Activated naive CD8-positive, alpha-beta T cell treated with anti-CD3 and anti-CD28 coated beads, Interleukin-2, amount 50 U/mL, for 16 hours (primary cell): ENCODE measurements around the gene DIAPH3.

Source experiments
- DNase-seq: peaks from one replicate; pipeline ENCODE4 v3.0.0-alpha.2; 2020; ENCODE audit warnings: low read depth, low spot score

Gene DIAPH3

DNA sequence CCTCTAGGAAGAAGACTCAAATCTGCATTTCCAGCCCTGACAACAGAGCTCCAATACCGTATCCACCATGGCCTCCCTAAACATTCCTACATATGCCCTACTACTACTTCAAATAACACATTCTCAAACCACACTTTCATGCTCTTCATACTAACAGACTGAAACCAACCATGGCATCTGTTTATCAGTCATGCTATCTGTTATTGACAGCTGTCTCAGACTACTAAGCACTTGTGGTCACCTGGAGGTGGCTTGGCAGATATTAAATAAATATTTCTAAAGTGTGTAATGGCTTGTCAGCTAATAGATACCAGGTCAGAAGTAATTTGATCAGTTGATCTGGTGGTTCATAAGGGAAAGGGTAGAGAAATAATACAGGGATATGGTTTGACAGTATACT is 489.1 kb downstream of the DIAPH3 start:
- no peak for DNase-seq

DNA sequence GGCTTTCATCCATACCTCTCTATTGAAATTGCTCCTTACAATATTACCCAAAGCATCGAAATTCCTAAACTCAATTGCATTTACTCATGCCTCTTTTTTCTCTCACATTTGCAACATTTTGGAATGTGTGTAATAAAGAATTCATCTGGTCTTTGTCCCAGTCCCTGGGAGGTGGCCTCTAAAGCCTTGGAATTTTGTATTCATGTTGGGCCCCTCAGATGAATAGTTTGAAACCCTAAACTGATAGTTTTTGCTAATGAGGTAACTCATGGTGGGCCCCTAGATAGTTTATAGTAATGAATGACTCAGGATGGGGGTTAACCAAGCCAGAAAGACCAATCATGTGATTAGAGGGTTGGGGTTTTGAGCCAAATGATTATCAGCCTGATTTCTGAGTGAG is 490.4 kb downstream of the DIAPH3 start:
- no peak for DNase-seq

GRCh38 chr13:59672445-59672844 is 491.3 kb downstream of the DIAPH3 start:
- no peak for DNase-seq

- no peak for DNase-seq
Observed at GRCh38 chr13:59671881-59672280, 491.8 kb downstream of the DIAPH3 start.

DNA sequence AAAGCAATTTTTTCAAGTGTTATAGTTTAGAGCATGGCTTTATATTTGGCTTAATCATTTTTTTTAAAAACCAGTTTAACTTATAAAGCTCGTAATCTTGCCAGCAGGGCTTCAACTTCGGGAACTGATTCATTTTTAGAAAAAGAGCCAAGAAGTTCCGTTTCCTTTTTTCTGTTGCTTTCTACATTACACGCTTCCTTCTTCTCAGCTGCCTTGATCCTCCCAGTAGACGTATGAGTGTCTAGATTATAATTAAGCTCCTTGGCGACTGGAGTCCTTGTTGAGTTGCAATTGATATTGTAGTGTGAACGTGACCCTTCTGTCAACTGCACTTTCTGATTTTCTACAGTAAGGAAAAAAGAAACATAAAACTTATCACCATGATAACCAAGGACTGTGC is 497.2 kb downstream of the DIAPH3 start:
- no peak for DNase-seq

DNA sequence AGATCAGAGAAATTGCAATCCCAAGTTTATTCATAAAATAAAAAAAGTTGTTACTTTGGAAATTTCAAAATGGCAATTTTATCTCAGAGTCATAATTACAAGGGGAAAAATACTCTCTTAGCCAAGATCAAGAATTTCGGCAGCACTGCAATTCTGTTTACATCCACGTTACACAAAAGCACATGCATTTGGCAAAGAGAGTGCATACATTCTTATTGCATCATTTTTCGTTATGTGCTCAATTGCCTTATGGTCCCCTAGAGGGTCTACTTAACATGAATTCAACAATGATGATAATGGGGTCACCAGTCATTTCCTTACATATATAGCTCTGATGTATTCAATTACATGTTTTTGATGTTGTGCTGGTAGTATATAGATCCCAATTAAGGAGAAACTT is 498.0 kb downstream of the DIAPH3 start:
- no peak for DNase-seq

GRCh38 chr13:59665184-59665583 is 498.5 kb downstream of the DIAPH3 start:
- no peak for DNase-seq

- no peak for DNase-seq
Observed at GRCh38 chr13:59664586-59664985, 499.1 kb downstream of the DIAPH3 start.

DNA sequence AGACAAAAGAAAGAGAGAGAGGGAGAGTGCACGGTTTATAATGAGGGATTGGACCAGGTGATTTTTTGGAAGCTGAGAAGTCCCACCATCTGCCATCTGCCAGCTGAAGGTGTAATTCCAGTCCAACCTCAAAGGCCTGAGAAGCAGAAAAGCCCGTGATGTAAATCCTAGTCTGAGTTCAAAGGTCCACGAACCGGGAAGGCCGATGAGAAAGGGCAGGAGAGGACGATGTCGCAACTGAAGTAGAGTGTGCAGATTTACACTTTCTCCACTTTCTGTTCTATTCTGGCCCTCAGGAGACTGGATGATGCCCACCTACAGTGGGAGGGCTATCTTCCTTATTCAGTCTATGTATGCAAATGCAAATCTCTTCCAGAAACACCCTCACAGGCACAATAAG is 500.0 kb downstream of the DIAPH3 start:
- DNase-seq, result no peak

DNA sequence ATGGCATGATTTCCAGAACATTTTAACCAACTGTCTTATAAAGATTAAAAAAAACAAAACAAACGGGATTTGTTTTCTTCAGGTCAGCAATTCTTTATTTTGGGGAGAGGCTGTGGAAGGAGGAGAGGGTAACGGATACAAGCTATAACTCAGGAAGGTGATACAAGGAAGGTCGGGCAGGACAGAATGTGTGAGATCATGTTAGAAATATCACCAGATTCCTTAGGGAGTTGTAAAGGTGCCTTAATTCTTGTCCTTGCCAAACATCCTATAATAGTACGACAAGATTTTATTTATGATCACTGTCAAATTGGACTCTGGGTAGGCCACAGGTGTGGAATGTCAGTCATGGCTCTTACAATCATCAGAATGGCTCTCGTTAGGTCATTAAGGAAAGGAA is 503.1 kb downstream of the DIAPH3 start:
- DNase-seq, result no peak

DNA sequence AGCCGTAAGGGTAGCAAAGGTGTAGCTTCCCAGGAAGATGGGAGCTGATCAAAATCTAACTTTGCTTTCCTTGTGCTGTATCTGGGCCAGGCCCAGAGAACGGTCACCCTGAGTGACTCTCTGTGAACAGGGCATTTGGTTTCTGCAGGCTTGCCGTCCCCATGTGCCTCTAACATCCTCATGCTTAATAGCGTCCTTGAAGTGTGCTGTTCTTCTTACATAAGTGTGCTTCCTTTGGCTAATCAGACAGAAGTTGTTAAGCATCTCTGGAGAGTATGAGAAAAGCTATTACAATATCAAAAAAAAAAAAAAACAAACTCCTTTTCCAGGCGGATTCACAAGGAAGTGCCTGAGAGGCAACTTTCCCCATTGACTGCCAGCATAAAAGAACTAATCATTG is 503.7 kb downstream of the DIAPH3 start:
- no peak for DNase-seq

DNA sequence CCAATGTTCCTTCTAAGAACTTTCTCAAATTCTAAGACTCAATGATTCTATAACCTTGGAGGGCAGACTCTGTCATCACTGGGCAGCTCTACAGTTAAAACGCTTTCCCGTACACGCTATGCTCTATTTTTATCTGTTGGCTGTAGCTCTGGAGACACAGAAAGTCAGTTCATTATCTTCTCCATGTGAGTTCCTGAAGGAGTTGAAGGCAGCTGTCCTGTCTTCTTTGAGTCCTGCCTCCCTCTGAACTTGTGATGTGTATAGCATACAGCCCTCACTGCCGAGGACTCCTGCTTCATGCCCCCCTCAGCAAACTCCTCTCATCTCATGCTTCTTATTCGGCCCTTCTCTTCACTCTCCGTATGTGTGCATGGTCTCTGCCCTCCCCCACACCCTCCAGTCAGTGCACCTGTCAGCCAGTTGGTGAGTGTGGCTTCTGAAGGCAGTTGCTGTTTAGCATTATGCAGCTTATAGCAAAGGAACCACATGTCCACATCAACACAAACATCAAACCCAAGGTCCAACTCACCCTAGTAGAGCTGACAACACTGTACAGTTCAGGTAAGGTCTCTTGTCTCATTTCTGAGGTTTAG is 504.9 kb downstream of the DIAPH3 start:
- DNase-seq, result no peak

DNA sequence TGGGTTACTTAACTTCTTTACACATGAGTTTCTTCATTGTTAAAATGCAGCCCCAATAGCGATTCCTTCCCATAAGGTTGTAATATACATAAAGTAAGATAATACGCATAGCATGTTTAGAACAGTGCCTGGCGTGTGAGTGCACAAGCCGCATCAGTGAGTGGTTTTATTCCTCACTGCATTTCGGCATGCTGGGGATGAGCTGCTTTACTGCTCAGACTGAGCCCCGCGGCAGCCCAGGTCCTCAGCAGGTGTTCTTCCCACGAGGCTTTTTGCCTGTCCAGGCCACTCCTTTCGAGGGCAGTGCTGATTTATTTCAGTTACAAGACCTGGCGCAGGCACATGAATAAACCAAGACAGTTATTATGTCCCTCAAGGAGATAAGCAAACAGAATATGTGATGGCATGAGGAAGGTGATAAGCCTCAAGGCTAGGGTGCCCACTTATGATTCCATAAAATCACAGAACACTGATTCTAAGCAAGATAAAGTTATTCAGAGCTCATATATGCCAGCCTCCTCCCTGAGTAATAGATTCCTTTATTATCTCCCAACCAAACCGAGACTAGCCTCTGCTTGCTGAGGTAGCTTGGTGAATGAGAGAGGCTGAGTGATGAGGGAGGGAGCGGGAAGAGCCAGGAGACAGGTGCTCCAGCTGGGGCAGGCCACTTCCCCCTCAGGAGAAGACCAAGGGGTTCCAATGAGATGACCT is 505.5 kb downstream of the DIAPH3 start:
- no peak for DNase-seq

GRCh38 chr13:59653916-59654315 is 509.8 kb downstream of the DIAPH3 start:
- no peak for DNase-seq

DNA sequence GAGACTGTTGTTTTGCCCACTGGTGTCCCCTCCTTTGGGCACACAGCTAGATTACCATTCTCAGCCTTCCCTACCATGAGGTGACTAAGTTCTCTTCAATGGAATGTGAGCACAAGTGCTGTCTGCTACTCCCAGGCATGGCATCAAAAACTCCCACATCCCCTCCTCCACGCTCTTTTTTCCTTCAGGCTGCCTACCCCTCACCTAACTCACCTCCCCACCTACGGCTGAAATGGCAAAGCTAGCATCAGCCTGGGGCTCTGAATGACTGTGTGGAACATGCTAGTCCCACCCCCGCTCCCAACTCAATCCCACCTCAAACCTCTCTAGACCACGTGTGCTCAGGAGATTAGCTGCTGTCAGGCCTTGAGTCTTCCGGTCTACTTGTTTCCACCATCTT is 512.2 kb downstream of the DIAPH3 start:
- DNase-seq, result no peak

DNA sequence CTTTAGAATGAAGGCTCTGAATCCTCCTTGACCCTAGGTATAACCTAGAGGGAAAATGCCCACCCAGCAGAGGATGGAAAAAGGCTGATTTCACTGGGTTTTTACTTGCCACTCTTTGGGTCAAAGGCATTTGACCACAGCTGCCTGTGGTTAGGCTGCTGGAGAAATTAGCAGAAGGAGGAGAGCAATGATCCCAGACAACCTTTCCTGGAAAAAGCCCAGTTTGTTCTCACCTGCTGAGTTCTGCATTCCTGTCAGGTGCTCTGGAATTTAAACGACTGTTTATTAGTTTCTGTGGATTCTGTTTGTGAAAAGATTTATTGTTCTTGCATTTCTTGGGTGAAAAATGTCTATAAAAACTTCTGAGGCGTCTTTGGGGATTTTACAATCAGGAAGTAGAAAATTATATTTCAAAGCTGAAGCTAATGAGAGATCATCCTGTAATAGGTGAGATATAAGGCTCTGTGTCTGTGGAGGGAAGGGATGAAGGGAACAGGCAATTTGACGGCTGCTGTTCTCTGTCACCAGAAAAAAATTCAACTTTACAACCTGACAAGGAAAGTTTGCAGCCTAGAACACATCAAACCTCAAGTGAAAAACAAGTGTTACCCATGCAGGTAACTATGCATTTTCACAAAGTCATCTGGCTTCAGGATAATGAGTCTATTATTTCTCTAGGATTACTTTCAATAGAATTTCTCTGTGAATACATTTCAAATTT is 519.7 kb downstream of the DIAPH3 start:
- no peak for DNase-seq

DNA sequence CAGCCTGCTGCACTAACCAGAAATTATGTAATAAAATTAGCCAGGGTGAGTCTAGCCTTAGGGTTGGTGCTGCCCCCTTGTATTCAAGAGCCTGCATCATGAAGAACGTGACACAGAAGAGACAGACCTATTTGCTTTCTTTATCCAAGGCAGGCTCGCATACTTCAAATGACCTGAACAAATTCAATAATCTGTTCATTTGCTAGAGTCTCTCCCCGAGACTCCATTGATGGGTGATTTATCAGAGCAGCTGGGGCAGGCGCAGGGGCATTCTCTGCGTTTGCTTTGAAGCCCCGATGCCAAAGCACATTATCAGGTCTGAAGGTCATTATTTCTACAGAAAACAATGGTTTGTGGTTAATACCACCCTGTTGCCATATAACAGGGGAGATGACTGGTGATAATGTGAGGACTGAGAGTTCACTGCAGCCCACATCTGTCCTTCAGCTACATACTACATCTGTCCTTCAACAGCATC is 520.3 kb downstream of the DIAPH3 start:
- DNase-seq, result no peak

DNA sequence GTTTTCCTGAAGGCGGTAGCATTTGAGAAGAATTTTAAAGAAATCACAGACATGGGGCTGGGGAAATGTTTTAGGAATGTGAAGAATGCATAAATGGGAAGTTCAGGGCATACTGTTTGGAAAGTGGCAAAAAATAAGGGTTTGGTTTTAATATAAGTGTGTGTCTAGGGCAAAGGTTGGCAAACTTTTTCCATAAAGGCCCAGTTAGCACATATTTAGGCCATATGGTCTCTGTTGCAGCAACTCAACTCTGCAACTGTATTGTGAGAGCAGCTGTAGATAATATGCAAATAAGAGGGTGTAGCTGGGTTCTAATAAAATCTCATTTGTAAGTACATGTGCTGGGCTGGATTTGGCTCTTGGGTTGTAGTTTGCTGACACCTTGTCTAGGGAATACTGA is 521.9 kb downstream of the DIAPH3 start:
- DNase-seq, result no peak

- DNase-seq, result no peak
Observed at GRCh38 chr13:59641261-59641660, 522.5 kb downstream of the DIAPH3 start.

- no peak for DNase-seq
Observed at GRCh38 chr13:59638404-59638803, 525.3 kb downstream of the DIAPH3 start.

DNA sequence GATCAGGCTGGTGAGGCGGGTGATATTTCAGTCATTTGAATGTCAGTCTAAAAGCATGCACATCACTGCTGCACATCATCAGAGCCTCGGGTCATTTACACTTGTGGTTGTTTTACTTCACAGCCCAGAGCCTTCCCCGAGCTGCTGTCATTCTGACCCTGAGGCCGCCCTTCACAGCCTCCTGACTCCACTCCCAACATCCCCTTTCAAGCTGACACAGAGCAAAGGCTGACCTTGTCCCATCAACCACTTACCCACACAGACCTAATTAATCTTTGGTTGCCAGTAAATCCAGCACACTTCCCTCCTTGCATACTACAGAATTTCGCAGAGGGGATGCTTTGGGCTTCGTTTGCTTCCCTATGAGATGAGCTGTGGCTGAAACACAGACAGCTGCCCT is 528.1 kb downstream of the DIAPH3 start:
- no peak for DNase-seq

GRCh38 chr13:59633290-59633689 is 530.4 kb downstream of the DIAPH3 start:
- DNase-seq, result no peak

- DNase-seq, result no peak
Observed at GRCh38 chr13:59631271-59631670, 532.5 kb downstream of the DIAPH3 start.
